HG02938 (cell line): ENCODE results near the gene ATP1B4.

Source experiments
- ATAC-seq: cut with Tn5 transposase; IDR thresholded peaks from one replicate; pipeline ENCODE4 v1.9.1; 2021; ENCODE audit warnings: mild to moderate bottlenecking, moderate library complexity; ENCODE audit not compliant: unreplicated experiment

The ATP1B4 gene

DNA sequence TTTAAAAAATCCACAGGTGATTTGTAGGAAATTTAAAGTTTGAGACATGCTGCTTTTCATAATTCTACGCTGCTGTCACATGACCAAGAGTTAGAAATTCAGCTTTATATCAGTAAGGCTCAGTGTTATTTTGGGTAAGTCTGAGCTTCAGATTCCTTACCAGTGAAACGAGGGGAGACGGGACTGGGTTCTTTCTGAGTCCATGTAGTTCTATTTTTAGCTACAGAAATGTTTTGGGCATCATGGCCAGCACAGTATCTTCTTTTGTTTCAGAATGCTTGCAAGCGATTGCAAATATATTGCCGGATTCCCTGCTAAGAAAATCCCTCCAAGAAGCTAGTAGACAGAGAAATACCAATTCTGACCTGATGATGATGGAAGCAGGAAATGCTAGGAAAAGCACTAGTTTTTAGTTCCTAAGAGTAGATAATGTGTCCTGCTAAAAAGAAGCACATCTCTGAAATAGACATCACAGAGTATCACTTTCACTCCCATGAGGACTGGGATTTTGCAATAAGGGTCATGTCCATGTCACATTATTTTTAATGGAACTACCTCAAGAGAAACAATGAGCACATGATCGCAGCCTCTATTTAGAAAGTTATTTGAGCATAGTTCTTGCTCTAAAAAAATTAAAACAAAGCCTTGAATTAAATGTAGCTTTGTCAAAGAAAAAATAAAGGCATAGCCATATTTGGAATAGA is 10.9 kb downstream of the ATP1B4 start:
- no peak for ATAC-seq

DNA sequence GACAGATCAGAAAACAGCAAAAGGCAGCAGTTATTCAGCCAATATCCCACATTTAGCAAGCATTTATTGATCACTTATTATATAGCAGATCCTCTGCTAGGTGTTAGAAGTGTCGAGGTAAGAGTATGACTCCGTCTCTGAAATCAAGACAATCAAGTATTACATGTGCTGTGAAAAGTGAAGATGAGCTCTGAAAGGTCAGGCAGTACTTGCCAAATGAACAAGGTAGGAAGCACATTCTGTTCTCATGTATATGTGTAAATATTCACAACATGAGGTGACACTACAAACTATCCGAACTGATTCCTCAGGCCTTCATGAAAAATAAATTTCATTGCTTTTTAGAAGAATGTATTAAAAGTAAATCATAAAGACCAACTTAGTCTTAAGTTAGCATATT is 15.3 kb downstream of the ATP1B4 start:
- ATAC-seq, result no peak

- no peak for ATAC-seq
Observed at GRCh38 chrX:120377715-120378114, 15.8 kb downstream of the ATP1B4 start.

DNA sequence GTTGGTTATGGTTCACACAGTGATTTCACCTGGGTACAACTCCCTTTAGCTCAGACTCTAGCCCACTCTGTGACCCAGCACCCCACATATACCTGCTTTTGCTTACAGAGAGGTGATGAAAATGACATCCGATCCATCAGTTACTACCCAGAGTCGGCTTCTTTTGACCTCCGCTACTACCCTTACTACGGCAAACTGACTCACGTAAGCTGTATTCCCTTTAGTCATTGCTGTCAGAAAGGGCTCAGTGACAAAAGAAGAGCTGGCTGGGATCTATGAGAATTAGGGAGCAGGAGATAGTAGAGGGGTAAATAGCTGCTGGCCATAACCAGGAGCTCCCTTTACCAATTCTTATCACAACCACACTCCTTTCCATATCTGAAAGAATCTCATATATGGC is 16.7 kb downstream of the ATP1B4 start:
- ATAC-seq, result no peak

- ATAC-seq, result no peak
Observed at GRCh38 chrX:120379937-120380681, 18.2 kb downstream of the ATP1B4 start.

DNA sequence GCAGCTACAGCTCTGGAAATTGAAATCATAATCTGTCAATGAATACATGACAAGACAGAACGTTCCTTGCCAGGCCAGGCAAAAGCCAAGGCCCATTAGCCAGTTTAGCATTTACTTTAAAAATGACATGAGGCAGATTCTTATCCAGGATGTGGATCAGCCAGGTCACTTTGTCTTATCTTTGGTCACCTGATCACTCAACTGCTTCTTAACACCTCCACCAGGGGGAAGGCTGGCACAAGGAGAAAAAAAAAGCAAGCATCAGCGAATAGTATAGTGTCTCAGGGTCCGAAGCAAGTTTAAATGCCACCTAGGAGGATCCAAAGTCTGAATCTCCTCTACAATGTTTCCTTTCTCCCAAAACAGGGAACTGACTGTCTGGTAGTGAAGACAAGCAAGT is 18.8 kb downstream of the ATP1B4 start:
- peak; percentile 80 for ATAC-seq

- no peak for ATAC-seq
Observed at GRCh38 chrX:120401301-120401700, 39.4 kb downstream of the ATP1B4 start.

GRCh38 chrX:120402369-120402768 is 40.5 kb downstream of the ATP1B4 start:
- no peak for ATAC-seq

DNA sequence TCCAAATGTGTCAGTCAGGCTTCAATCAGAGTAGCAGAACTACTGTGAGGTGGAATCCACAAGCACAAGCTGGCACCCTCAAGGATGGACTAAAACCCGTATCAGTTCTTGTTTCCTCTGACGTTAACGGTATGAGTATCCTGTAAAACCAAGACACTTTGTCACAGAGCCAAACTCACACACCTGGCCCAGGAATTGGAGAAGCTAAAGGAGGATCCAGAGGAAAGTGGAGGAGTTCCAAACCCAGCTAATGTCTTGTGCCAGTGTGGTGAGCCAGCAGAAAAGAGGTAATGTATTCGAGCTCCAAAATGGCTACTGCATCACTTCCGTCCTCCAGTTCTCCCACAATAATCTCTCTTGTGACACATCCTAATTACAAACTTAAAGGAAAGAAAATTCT is 44.7 kb downstream of the ATP1B4 start:
- ATAC-seq, result no peak

DNA sequence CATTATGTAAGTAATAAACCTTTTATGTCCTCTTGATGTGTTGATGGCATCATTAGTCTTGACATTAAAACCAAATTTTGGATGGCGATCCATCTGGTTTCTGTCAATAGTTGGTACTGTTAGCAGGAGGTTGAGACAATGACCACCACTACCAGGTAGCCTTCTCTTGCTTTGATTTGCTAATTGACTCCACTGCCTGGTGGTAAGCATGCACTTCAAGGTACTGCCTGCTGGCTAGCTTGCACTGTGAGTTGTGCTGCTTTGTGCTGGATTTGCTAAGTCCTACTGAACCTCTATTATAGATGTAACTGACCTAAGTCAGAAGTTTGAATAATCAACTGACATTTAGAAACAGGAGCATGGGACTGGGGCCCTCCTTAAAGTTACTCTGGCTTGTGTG is 46.3 kb downstream of the ATP1B4 start:
- no peak for ATAC-seq

GRCh38 chrX:120419463-120419862 is 57.6 kb downstream of the ATP1B4 start:
- peak; percentile 58 for ATAC-seq

- no peak for ATAC-seq
Observed at GRCh38 chrX:120426599-120426998, 64.7 kb downstream of the ATP1B4 start.

- ATAC-seq, result no peak
Observed at GRCh38 chrX:120428309-120428708, 66.4 kb downstream of the ATP1B4 start.

GRCh38 chrX:120429776-120430540 is 68.1 kb downstream of the ATP1B4 start:
- peak; percentile 67 for ATAC-seq
